GM21825 (cell line): ENCODE data around the gene IFNL4.
"Not testable (repeated sequence)": the region's sequence is repeated elsewhere in the genome, so short reads cannot be mapped to it uniquely, and the experiment has no call there.

Experiments
- ATAC-seq: cut with Tn5 transposase; IDR thresholded peaks from one replicate; pipeline ENCODE4 v1.9.1; 2021; ENCODE audit warnings: mild to moderate bottlenecking, moderate library complexity; ENCODE audit not compliant: unreplicated experiment

Gene IFNL4

GRCh38 chr19:39261704-39262103 lies 13.0 kb upstream of the IFNL4 start:
- ATAC-seq = no peak

GRCh38 chr19:39257227-39257626 lies 8.6 kb upstream of the IFNL4 start:
- no peak for ATAC-seq

DNA sequence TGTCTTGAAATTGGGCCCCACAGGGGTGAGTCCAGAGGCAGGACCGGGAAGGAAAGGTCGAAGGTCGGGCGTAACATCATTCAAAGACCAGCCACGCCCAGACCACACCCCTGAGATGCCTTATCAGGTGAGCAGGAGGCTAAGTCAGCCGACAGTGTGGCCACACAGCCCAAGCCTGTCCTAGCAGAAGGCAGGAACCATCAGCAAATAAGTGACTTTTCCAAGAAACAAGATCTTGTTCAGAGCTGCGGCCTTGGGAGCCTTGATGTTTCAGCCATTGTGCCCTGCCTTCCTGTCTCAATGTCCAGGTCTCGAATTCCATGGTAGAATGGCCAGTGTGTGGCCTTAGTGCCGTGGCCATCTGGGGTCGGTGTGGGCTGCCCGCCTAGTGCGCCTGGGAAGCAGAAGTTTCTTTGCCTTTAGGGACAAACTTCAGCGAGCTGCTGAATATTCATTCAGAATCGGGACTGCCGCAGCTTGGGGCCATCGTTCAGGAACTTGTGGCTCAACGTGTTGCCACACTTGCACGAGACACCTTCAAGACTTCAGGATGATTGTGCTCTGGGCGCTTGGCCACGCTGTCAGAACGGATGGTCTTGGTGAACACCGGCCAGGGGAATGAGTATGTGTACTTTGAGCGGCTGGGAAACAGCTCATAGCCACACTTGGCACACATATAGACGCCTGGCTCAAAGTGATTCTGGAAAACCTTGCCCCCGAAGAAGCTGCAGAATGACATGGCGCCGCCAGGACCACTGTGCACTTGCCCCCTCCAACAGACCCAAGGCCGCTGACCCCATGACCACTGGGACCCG lies 6.1 kb upstream of the IFNL4 start:
- no peak for ATAC-seq

DNA sequence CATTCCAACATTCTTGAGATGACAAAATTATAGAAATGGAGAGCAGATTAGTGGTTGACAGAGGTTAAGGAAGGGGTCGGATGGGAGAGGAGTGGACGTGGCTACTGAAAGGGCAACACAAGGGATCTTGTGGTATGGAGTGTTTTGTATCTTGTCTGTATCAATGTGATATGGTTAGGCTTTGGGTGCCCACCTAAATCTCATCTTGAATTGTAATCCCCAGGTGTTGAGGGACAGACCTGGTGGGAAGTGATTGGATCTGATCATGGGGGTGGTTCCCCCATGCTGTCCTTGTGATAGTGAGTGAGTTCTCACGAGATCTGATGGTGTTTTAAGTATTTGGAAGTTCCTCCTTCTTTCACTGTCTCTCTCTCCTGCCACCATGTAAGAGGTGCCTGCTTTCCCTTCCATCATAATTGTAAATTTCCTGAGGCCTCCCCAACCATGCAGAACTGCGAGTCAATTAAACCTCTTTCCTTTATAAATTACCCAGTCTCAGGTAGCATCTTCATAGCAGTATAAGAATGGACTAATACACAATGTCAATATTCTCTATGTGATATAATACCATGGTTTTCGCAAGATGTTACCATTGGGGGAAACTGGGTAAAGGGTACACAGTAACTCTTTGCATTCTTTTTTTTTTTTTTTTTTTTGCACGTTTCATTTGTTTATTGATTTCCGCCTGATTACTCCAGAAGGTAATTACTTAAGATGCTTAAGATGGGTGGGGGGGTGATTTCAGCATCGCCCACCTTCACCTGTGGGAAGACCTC lies 4.9 kb upstream of the IFNL4 start:
- ATAC-seq = no peak

DNA sequence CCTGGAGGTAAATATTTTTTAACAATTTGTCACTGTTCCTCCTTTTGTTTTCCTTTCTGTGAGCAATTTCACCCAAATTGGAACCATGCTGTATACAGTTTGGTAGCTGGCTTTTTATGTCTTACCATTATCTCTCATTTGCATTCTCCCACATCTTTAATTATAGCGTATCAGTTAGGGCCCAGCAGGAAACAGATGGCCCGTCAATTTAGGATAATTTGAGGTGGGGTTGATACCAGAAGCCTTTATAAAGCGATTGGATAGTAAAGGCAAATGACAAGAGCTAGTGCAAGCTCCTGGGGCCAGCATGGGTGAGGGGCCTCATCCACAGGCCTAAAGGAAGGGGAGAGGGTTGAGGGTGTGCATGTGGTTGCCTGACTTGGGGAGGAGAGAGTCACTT lies 3.8 kb upstream of the IFNL4 start:
- no peak for ATAC-seq

DNA sequence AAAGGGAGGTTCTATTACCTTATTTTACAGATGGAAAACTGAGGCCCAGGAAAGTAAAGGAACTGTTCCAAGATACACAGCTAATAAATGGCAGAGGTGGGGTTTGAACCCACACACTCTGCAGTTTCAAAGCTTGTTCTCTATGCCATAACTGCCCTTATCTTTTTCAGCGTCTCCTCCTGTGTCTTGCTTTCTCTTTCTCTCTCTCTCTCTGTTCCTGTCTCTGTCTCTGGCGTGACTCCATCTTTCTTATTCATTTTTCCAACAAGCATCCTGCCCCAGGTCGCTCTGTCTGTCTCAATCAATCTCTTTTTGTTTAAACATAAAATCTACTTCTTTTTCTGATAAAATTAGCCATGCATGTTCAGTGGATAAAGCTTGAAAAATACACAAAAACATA lies 3.2 kb upstream of the IFNL4 start:
- ATAC-seq = no peak

DNA sequence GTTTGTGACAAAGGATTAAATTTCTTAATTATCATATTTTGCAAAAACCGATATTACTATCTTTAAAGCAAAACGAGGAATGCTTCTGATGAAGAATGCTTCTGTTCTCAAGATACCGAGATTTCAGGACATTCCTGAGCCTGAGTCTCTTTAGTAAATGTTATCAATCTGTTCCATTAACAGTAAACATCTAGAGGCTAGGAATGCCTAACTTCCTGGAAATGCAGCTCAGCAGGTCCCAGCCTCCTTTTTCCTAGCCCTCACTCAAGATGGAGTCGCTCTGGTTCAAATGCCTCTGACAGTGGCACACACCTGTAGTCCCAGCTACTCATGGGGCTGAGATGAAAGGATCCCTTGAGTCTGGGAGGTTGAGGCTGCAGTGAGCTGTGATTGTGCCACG lies 2.4 kb upstream of the IFNL4 start:
- no peak for ATAC-seq

- no peak for ATAC-seq
Measured at GRCh38 chr19:39247701-39248664, 673 bp downstream of the IFNL4 start.

DNA sequence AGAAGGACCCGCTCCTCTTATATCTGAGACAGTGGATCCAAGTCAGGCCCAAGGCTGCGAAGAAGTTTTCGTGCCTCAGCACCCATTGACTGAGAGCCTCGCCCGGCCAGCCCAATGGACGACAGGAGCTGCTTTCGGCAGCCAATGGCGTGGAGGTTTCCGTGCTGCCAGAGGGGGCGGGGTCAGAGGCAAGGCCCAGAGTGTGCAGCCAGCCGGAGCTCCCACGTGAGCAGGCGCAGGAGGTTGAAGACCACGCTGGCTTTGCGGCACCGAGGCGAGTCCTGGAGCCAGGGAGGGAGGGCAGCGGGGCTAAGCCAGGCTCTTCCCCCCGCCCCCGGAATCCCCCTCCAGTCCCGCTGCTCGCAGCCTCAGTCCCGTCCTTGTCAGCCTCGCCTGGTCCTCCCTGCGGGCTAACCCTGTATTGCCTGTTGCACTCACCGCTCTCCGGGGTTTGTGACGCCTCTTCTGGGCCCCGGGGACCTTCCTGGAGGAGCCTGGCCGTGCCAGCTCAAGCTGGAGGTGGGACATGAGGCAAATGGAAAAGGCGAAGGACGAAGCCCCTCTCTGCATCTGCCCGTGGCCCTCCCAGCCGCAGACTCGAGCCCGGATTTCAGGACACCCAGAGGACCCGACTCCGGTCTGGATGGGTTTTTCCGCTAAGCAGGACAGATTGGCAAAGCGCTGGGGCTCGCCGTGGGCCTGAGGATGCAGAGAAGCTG lies 1.5 kb downstream of the IFNL4 start:
- ATAC-seq = no peak

DNA sequence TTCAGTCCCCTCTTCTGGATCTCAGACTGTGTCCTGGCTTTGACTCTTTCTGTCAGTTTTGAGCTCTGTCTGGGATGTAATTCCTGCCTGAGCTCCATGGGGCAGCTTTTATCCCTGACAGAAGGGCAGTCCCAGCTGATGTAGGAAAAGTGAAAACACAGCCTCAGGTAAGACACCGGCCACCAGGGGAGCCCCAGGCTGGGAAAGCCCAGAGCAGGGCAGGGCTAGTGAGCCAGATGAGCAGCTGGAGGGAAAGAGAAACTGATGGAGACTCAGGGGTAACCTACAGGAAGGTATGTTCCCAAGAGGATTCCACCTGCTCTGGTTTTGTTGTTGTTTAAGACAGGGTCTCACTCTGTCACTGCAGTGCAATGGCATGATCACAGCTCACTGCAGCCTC lies 3.5 kb downstream of the IFNL4 start:
- not testable (repeated sequence) for ATAC-seq

DNA sequence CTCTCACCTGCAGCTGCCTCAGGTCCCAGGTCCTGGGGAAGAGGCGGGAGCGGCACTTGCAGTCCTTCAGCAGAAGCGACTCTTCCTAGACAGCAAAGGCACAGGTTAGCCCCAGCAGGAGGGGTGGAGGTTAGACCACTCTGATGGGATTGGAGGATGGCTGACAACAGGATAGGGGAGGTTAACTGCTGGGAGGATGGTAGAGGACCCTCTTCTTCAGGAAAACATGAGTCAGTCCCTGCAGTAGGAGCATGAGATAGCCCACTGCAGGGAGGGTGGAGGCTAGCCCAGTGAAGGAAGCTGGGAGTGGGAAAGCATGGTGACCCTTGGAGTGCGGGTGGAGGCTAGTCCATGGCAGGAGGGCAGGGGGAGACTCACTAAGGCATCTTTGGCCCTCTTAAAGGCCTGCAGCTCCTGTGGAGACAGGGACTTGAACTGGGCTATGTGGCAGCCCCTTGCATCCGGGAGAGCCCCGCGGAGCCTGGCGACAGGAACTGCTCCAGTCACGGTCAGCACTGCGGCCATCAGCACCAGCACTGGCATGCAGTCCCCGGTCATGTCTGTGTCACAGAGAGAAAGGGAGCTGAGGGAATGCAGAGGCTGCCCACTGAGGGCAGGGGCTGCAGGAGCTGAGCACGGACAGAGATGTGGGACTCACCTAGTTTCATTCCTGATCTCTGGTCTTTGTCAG lies 4.1 kb downstream of the IFNL4 start, which contains the start of gene IFNL3:
IFNL3 (minus strand) TSS at position 597 of the 691 bp plus-strand sequence; CDS start at position 558, 39 bp downstream.
- not testable (repeated sequence) for ATAC-seq

GRCh38 chr19:39243741-39244140 lies 4.9 kb downstream of the IFNL4 start:
- ATAC-seq = not testable (repeated sequence)

DNA sequence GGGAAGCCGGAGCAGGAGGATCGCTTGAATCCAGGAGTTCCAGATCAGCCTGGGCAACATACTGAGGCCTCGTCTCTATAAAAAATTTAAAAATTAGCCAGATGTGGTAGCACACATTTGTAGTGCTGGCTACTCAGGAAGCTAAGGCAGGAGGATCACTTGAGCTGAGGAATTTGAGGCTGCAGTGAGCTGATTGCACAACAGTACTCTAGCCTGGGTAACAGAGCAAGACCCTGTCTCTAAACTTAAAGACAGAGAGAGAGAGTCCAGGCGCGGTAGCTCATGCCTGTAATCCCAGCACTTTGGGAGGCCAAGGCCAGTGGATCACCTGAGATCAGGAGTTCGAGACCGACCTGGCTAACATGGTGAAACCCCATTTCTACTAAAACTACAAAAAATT lies 8.2 kb downstream of the IFNL4 start:
- no peak for ATAC-seq

- no peak for ATAC-seq
Measured at GRCh38 chr19:39238944-39239343, 9.7 kb downstream of the IFNL4 start.

DNA sequence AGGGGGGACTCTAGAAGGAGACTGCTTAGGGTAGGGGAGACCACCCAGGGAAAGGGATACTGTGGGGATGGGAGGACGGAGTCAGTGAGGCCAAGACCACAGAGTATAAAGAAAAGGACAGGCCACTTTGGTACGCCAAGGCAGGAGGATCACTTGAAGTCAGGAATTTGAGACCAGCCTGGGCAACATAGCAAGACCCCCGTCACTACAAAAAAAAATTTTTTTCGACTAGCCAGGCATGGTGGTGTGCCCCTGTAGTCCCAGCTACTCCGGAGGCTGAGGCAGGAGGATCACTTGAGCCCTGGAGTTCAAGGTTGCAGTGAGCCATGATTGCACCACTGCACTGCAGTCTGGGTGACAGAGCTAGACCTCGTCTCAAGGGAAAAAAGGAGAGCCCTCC lies 10.4 kb downstream of the IFNL4 start:
- no peak for ATAC-seq

- ATAC-seq = peak; percentile 81
Measured at GRCh38 chr19:39237200-39238184, 11.2 kb downstream of the IFNL4 start.

DNA sequence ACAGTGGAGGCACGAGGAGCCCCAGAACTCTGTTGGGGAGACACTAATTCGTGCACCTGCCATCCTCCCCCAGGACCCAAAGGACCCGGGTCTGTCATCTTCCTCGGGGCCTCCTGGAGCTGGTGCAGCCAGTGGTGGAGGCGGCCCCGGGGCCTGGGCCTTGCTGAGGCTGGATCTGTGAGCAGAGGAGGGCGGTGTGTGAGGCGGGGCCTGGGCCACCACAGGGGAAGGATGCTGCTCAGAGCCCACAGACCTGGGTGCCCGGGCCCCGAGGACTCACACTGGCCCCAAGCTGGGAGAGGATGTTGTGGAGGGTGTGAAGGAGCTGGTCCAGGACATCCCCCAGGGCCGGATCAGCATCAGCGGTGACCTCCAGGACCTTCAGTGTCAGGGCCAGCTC lies 12.1 kb downstream of the IFNL4 start:
- no peak for ATAC-seq

DNA sequence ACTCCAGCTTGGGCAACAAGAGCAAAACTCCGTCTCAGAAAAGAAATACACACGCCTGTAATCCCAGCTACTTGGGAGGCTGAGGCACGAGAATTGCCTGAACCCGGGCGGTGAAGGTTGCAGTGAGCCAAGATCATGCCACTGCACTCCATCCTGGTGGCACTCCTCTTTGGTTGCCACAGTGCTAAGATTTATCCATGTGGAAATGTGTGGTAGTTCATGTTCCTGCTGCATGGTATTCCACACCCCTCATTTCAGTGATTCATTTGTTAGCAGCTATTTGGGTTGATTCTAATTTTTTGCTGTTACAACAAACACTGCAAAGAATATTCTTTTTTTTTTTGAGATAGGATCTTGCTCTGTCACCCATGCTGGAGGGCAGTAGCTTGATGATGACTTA lies 15.9 kb downstream of the IFNL4 start:
- ATAC-seq = no peak
